K562 (cell line): ENCODE data around the gene AUNIP. TPM values are rescaled to one million over a fixed set of nuclear protein-coding genes. Genes with fewer than 3 reads are reported as not detected.

Experiments used
- ATAC-seq: fragments of 200-7000 bp; cut with Tn5 transposase; 3 replicates; pipeline ENCODE4 v1.9.1; 2020; ENCODE audit warnings: moderate library complexity
- BruUV-seq: library from RNA; stranded (reverse); fragments of 400-500 nt; replicated peaks from 2 replicates; lab custom pipeline; 2021; lab: Mats Ljungman, UMichigan
- CTCF ChIA-PET: fragments of 300-600 bp; formaldehyde crosslinking; extraction: SDS; loops from one replicate; lab custom pipeline; 2021; ENCODE audit warnings: low intra/inter-chr PET ratio; lab: Yijun Ruan, JAX
- POLR2A ChIA-PET: fragments of 300-600, 350-650 bp; sonication (Branson Sonifier 250); formaldehyde crosslinking; extraction: SDS; loops from one replicate; lab custom pipeline; 2021; ENCODE audit warnings: antibody characterized with exemption, inconsistent platforms; lab: Yijun Ruan, JAX
- DNase-seq, 4 experiments: peaks; one replicate each; pipeline versions ENCODE4 v3.0.0 to v3.0.0-alpha.2; 2011 to 2018; ENCODE audit warnings: low spot score in 3 of 4, mixed read lengths in 3 of 4; ENCODE audit errors: extremely low read depth in 1 of 4
- FAIRE-seq: peaks from 2 replicates; lab custom pipeline; 2011; peaks lifted over from hg19 to GRCh38; lab: Jason Lieb, UNC
- H2AFZ ChIP-seq: 2 replicates; pipeline ENCODE4 v1.6.0; 2011; ENCODE audit warnings: low read depth, low read length, control low read depth, inconsistent platforms
- H3K27ac ChIP-seq: fragments of 200-600 bp; 3 replicates; pipeline ENCODE4 v1.8.0; 2011; ENCODE audit warnings: low read depth, mild to moderate bottlenecking, control low read depth, inconsistent platforms, low read length, moderate library complexity, mixed read lengths; ENCODE audit errors: extremely low read depth
- H3K27me3 ChIP-seq, 2 experiments: fragments of 300-600 bp in 1 of 2; 2 replicates in 1 of 2; 3 replicates in 1 of 2; pipeline versions ENCODE4 v1.6.0 to v1.8.0; 2011; ENCODE audit warnings: inconsistent platforms in 2 of 2, low read length in 2 of 2, mild to moderate bottlenecking in 1 of 2, mixed read lengths in 1 of 2, moderate library complexity in 1 of 2; ENCODE audit not compliant: control insufficient read depth in 2 of 2, insufficient read depth in 2 of 2
- H3K36me3 ChIP-seq: fragments of 300-600 bp; 3 replicates; pipeline ENCODE4 v1.8.0; 2011; ENCODE audit warnings: mild to moderate bottlenecking, low read length, inconsistent platforms; ENCODE audit not compliant: control insufficient read depth, insufficient read depth
- H3K4me1 ChIP-seq, 2 experiments: fragments of 200-600 bp in 1 of 2; replicated peaks in 1 of 2; 2 replicates in 1 of 2; 3 replicates in 1 of 2; pipeline versions ENCODE4 v1.5.1 to v1.8.0; 2011; ENCODE audit warnings: inconsistent platforms in 2 of 2, low read length in 2 of 2, mild to moderate bottlenecking in 1 of 2, mixed read lengths in 1 of 2, moderate library complexity in 1 of 2; ENCODE audit not compliant: control insufficient read depth in 2 of 2, insufficient read depth in 2 of 2
- H3K4me2 ChIP-seq: 2 replicates; pipeline ENCODE4 v1.6.1; 2011; ENCODE audit warnings: low read length, control low read depth, inconsistent platforms, mixed read lengths; ENCODE audit not compliant: insufficient read depth
- H3K4me3 ChIP-seq: fragments of 200-600 bp; sonication (generic), shearing (Covaris generic); 2 replicates; pipeline ENCODE4 v1.5.1; 2016; ENCODE audit warnings: control low read depth, inconsistent platforms
- H3K79me2 ChIP-seq: fragments of 200-600 bp; 3 replicates; pipeline ENCODE4 v1.8.0; 2011; ENCODE audit warnings: low read length, inconsistent platforms; ENCODE audit not compliant: control insufficient read depth, insufficient read depth
- H3K9ac ChIP-seq, 2 experiments: 2 replicates each; pipeline versions ENCODE4 v1.6.0 to v1.6.1; 2011; ENCODE audit warnings: low read depth in 2 of 2, low read length in 2 of 2, control low read depth in 1 of 2, inconsistent platforms in 1 of 2, mild to moderate bottlenecking in 1 of 2, mixed read lengths in 1 of 2; ENCODE audit not compliant: insufficient read depth in 1 of 2
- H3K9me1 ChIP-seq: one replicate; pipeline ENCODE4 v1.6.0; 2011; ENCODE audit warnings: inconsistent platforms, mild to moderate bottlenecking, low read length, moderate library complexity; ENCODE audit not compliant: control insufficient read depth, insufficient read depth
- H3K9me3 ChIP-seq: replicated peaks from 2 replicates; pipeline ENCODE4 v1.5.1; 2011; ENCODE audit warnings: low read depth, low read length, inconsistent platforms; ENCODE audit not compliant: control insufficient read depth, insufficient read depth
- H4K20me1 ChIP-seq: replicated peaks from 2 replicates; pipeline ENCODE4 v1.6.1; 2011; ENCODE audit warnings: low read length, inconsistent platforms, mixed read lengths; ENCODE audit not compliant: control insufficient read depth, insufficient read depth
- HINFP ChIP-seq: fragments of 450-650 bp; conservative IDR thresholded peaks from 2 replicates; pipeline ENCODE4 v1.6.1; 2016; ENCODE audit warnings: missing genetic modification characterization, low read depth, mild to moderate bottlenecking, control low read depth, missing compliant biosample characterization
- NFIC ChIP-seq: fragments of 450-650 bp; IDR thresholded peaks from 2 replicates; pipeline ENCODE4 v1.6.1; 2017; ENCODE audit warnings: mild to moderate bottlenecking, inconsistent platforms
- SPI1 ChIP-seq: IDR thresholded peaks from 2 replicates; pipeline ENCODE4 v1.6.1; 2011; ENCODE audit warnings: low read depth, low read length, control low read depth, borderline replicate concordance
- TCF3 ChIP-seq: sonication (generic); formaldehyde crosslinking; IDR thresholded peaks from 2 replicates; pipeline ENCODE4 v1.4.0; 2020; ENCODE audit warnings: mild to moderate bottlenecking, missing genetic modification reagents
- XRCC4 ChIP-seq: IDR thresholded peaks from one replicate; pipeline ENCODE4 v1.6.1; 2011; ENCODE audit not compliant: insufficient read depth, insufficient read length; ENCODE audit errors: extremely low read depth
- ZNF384 ChIP-seq: IDR thresholded peaks from 2 replicates; pipeline ENCODE4 v1.6.1; 2012; ENCODE audit warnings: low read depth, low read length, improper control_type of control experiment
- WGBS: fragments of 100-300 bp; shearing (Covaris generic); methylation state at CpG from one replicate; pipeline ENCODE4 v1.1.6; 2016; ENCODE audit warnings: low coverage, mixed read lengths; ENCODE audit not compliant: insufficient coverage; ENCODE audit errors: missing lambda C conversion rate; 5-methylcytosine and 5-hydroxymethylcytosine counted together
- in situ Hi-C: fragments of 300-500 bp; cut with MboI; formaldehyde crosslinking; loops from 4 replicates; pipeline ENCODE4 v1.15.0; 2018; ENCODE audit warnings: inconsistent platforms, mixed read lengths
- intact Hi-C: fragments of 100-400 bp; cut with micrococcal nuclease; formaldehyde crosslinking; loops from 2 replicates; pipeline ENCODE4 v1.14.2; 2022
- polyA plus RNA-seq, 8 experiments: library from polyadenylated mRNA; depleted of rRNA in 4 of 8; stranded (reverse) in 5 of 8; unstranded in 3 of 8; fragments of >200 nt; fragmentation: Nextera tagmentation in 2 of 8; fragmentation: Illumina TruSeq in 1 of 8; extraction: Ambion mirVana in 2 of 8; extraction: Trizol in 1 of 8; gene quantifications; 2 replicates each; pipeline versions ENCODE4 v1.2.1 to v1.2.3, GENCODE V29; 2011 to 2014; ENCODE audit warnings: inconsistent platforms in 1 of 8, missing spikeins in 1 of 8
- total RNA-seq, 7 experiments: library from RNA; depleted of rRNA in 6 of 7; stranded (reverse); fragments of >200 nt in 6 of 7; fragmentation: Illumina TruSeq in 2 of 7; extraction: Trizol in 2 of 7; gene quantifications; 2 replicates each; pipeline versions ENCODE4 v1.2.1 to v1.2.3, GENCODE V29; 2011 to 2021; ENCODE audit warnings: low replicate concordance in 1 of 7

Gene AUNIP
- total and polyA plus RNA-seq, 9 of the 15 experiments (the other 6 are each of a cell fraction or from before 2014, with no cell fraction given) = 12.1 to 53.8 (median 47.1) TPM

GRCh38 chr1:25867210-25867991 lies 8.1 kb upstream of the AUNIP start:
- no peak for DNase-seq
- intact Hi-C loops = no loop called here
- no TSS peak for BruUV-seq
- ATAC-seq = no peak
- no peak for TF ChIP-seq ZNF384
- TF ChIP-seq NFIC = no peak
- no peak for TF ChIP-seq TCF3
- no peak for TF ChIP-seq SPI1
- TF ChIP-seq XRCC4 = no peak
- no peak for TF ChIP-seq HINFP
- Histone ChIP-seq H3K9ac (peak overlapping the region in 1 of 2 experiments; percentile 31; a peak in 1 of 4 replicates), H4K20me1 (no peaks in the 10 kb centered on the region), H3K27me3 (no peaks in the 10 kb centered on the region), H3K9me3 (no peaks in the 10 kb centered on the region), H3K4me2 (no peak overlapping the region), H3K4me3 (no peak overlapping the region), H3K4me1 (peaks cover 23 to 36% of the 10 kb centered on the region in 2 experiments), H3K27ac (no peak overlapping the region), H3K36me3 (peaks cover 11% of the 10 kb centered on the region; the same call in 1 of the 3 replicates), H3K9me1 (no peaks in the 10 kb centered on the region), H3K79me2 (no peaks in the 10 kb centered on the region), H2AFZ (no peak overlapping the region)
- in situ Hi-C loops = no loop called here
- CTCF ChIA-PET = no interaction called here
- no peak for FAIRE-seq
- WGBS = 45% methylated on average over 9 of the region's 9 CpGs
- POLR2A ChIA-PET = interaction anchor here (0.6 to 0.8 kb wide), 3 partner anchors 9 to 250 kb away, joined by 3 read pairs; partner anchors contain the start of gene PAQR7
